ENCODE results near the gene CASKIN1. TPM values are rescaled to one million over a fixed set of nuclear protein-coding genes. Genes with fewer than 3 reads are reported as not detected.

Gene CASKIN1
- total and polyA plus RNA-seq, 8 donors = 0.61 to 2.1 (median 1.1) TPM

DNA sequence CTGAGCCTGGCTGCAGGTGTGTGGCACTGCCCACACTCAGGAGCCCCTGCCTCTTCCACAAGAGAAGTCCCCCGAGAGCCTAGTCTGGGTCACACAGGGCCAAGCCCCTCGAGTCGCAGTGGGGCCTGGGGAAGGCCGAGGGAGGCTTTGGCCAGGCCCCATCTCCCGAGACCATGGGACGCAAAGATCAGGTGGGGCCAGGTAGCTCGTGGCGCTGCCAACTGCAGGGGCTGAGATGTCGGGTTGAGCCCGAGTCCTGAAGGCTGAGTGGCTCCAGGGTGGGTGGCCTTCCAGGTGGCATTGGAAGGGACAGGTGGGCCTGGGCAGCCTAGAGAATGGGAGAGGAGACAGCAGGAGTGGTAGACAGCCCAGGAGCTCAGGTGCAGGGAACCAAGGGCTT, 34.5 kb downstream of the CASKIN1 start:
- no peak for TF ChIP-seq CTCF (IDR thresholded peaks at IDR 0.05)
- no peaks in the 10 kb centered on the region for H3K27me3 ChIP-seq
- no peak for ATAC-seq
- intact Hi-C loops (cut with DNase I) = loop anchor here in 1 of 3 donors (2.0 kb wide), 1 partner anchor 15 kb away; no protein-coding TSS in a partner anchor
- no peak for DNase-seq
- no peaks in the 10 kb centered on the region for H3K36me3 ChIP-seq
- H3K4me1 ChIP-seq = peaks cover 7 to 14% (median 11%) of the 10 kb centered on the region in 3 donors
- H3K9me3 ChIP-seq = no peaks in the 10 kb centered on the region
- no peak overlapping the region for H3K4me3 ChIP-seq
- no peak for FAIRE-seq
- whole genome bisulfite sequencing, 2 donors = 92 to 98% methylated on average over 10 of the region's 10 CpGs
- H3K27ac ChIP-seq = no peak overlapping the region

GRCh38 chr16:2160915-2161551, 35.4 kb downstream of the CASKIN1 start:
- ATAC-seq (no peak), DNase-seq (no peak), FAIRE-seq (no peak)
- no peak for TF ChIP-seq CTCF (IDR thresholded peaks at IDR 0.05)
- intact Hi-C loops (cut with DNase I) = loop anchor here in 1 of 3 donors (2.0 kb wide), 1 partner anchor 16 kb away; no protein-coding TSS in a partner anchor
- peaks cover 13 to 21% (median 15%) of the 10 kb centered on the region in 3 donors for H3K4me1 ChIP-seq
- no peaks in the 10 kb centered on the region for H3K9me3 ChIP-seq
- 85% methylated on average over 20 of the region's 20 CpGs for WGBS, 2 donors
- H3K27ac ChIP-seq = no peak overlapping the region
- no peaks in the 10 kb centered on the region for H3K27me3 ChIP-seq
- no peaks in the 10 kb centered on the region for H3K36me3 ChIP-seq
- no peak overlapping the region for H3K4me3 ChIP-seq

GRCh38 chr16:2159175-2159838, 37.1 kb downstream of the CASKIN1 start:
- 77 to 81% methylated on average over 24 of the region's 24 CpGs for whole genome bisulfite sequencing, 2 donors
- no peak for FAIRE-seq
- no peak overlapping the region for H3K4me3 ChIP-seq
- peaks cover 13 to 21% (median 15%) of the 10 kb centered on the region in 3 donors for H3K4me1 ChIP-seq
- peak in 2 of 6 donors; percentile 22 to 63 for DNase-seq
- intact Hi-C loops (cut with DNase I) = no loop called here
- no peaks in the 10 kb centered on the region for H3K36me3 ChIP-seq
- no peaks in the 10 kb centered on the region for H3K9me3 ChIP-seq
- TF ChIP-seq CTCF (IDR thresholded peaks at IDR 0.05) = no peak
- no peak overlapping the region for H3K27ac ChIP-seq
- H3K27me3 ChIP-seq = no peaks in the 10 kb centered on the region
- no peak for ATAC-seq

DNA sequence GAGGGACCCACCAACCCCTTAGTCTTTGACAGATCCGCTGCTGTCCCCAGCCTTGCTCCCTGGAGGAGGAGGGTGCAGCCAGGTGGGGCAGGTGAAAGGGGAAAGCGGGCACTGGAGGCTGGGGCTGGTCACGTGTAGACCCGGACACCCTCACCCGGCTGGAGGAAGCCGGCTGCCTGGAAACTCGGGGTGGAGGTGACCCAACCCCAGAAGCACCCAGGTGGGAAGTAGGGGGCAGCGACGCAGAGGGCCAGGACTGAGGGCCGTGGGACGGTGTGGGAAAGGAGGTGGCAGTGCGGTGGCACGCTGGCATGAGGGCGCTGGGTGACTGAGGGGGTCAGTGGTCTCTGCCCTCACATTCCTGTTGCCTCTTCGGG, 38.2 kb downstream of the CASKIN1 start:
- H3K27me3 ChIP-seq = no peaks in the 10 kb centered on the region
- WGBS, 2 donors = 84 to 88% methylated on average over 15 of the region's 15 CpGs
- peaks cover 13 to 21% (median 20%) of the 10 kb centered on the region in 3 donors for H3K4me1 ChIP-seq
- peak in 2 of 6 donors; percentile 20 to 37 for DNase-seq
- H3K9me3 ChIP-seq = no peaks in the 10 kb centered on the region
- FAIRE-seq = no peak
- H3K36me3 ChIP-seq = no peaks in the 10 kb centered on the region
- TF ChIP-seq CTCF (IDR thresholded peaks at IDR 0.05) = no peak
- no peak for ATAC-seq
- H3K4me3 ChIP-seq = peak overlapping the region in 1 of 4 donors; percentile 17
- intact Hi-C loops (cut with DNase I) = no loop called here
- H3K27ac ChIP-seq = peak overlapping the region in 1 of 4 donors; percentile 22

Measured in pancreas (tissue), 10 donors.